GM10266 (cell line): Measurements from ENCODE around the gene ZNF354C.
"Not testable (repeated sequence)": the region's sequence is repeated elsewhere in the genome, so short reads cannot be mapped to it uniquely, and the experiment has no call there.

Source experiments
- DNase-seq: peaks from one replicate; pipeline ENCODE4 v3.0.0; 2012; ENCODE audit errors: extremely low spot score
- CTCF ChIP-seq: IDR thresholded peaks from 2 replicates; pipeline ENCODE4 v1.5.1; 2012; ENCODE audit warnings: mild to moderate bottlenecking, low read depth; ENCODE audit not compliant: control insufficient read depth, insufficient read depth; ENCODE audit errors: missing control alignments

The ZNF354C gene

DNA sequence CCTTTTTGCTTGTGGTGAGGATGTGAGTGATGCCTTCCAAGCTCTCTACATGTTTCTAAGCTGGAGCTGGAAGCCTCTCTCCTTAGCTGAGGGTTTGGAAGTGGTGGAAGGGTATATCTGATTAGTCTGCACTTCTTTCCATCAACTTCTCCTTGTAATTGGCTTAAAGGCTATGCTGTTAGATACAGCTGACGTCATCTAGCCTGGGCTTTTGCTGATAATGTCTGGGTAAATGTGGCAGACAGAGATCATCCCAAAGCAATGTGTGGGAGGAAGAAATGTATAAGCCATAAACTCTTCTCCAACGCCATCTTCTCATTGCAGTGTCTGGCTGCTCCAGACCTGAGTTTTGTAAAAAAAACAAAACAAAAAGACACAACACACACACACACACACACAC, 29.3 kb downstream of the ZNF354C start:
- no peak for DNase-seq
- TF ChIP-seq CTCF: no peak

DNA sequence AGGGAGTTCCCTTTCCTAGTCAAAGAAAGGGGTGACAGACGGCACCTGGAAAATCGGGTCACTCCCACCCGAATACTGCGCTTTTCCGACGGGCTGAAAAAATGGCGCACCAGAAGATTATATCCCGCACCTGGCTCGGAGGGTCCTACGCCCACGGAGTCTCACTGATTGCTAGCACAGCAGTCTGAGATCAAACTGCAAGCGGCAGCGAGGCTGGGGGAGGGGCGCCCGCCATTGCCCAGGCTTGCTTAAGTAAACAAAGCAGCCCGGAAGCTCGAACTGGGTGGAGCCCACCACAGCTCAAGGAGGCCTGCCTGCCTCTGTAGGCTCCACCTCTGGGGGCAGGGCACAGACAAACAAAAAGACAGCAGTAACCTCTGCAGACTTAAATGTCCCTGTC, 41.1 kb downstream of the ZNF354C start:
- not testable (repeated sequence) for DNase-seq

GRCh38 chr5:179110528-179110927, 50.4 kb downstream of the ZNF354C start:
- no peak for TF ChIP-seq CTCF
- no peak for DNase-seq

- no peak for TF ChIP-seq CTCF
- DNase-seq: no peak
These were observed 51.4 kb downstream of the ZNF354C start for GRCh38 chr5:179111267-179112207.

DNA sequence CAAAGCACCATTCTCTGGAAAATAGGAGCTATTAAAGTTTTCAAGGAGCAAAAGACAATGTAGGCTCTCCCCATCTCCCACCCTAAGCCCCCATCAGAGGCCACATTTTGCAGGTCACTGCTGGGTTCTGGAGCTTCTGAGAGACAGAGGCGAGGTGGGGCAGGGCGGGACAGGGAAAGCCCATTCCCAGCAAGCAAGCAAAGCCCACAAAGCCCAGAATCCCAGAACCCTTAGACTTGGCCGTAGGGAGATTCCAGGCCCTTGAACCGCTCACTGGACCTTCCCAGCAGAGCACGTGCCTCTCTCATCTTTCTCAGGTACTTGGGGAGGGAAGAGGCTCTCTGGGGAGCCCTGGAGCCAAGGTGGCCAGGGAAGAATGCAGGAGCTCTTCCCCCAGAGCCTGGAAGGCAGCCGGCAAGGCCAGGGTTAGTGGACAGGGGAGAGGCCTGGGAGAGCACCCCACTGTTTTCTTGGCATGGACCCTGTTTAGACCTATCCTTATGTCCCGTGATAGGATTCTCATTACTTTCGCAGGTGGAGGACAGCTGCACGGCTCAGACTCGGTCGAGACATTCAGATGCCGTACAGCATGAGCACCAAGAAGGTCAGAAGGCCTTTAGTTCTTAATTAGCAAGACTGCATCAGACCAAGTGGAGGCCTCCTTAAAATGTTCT, 52.4 kb downstream of the ZNF354C start:
- no peak for DNase-seq
- no peak for TF ChIP-seq CTCF

GRCh38 chr5:179113143-179113530, 53.0 kb downstream of the ZNF354C start:
- no peak for TF ChIP-seq CTCF
- DNase-seq: no peak

- DNase-seq: no peak
These were observed 53.9 kb downstream of the ZNF354C start for GRCh38 chr5:179113945-179114641.

More at GRCh38 chr5:179113945-179114641, 53.9 kb downstream of the ZNF354C start:
- TF ChIP-seq CTCF: no peak
